Measurements from ENCODE around the gene RBM19. TPM values are rescaled to one million over a fixed set of nuclear protein-coding genes. Genes with fewer than 3 reads are reported as not detected.

Gene RBM19
- total RNA-seq, 2 donors from 2014 or later, result 38.6 to 43.1 TPM

DNA sequence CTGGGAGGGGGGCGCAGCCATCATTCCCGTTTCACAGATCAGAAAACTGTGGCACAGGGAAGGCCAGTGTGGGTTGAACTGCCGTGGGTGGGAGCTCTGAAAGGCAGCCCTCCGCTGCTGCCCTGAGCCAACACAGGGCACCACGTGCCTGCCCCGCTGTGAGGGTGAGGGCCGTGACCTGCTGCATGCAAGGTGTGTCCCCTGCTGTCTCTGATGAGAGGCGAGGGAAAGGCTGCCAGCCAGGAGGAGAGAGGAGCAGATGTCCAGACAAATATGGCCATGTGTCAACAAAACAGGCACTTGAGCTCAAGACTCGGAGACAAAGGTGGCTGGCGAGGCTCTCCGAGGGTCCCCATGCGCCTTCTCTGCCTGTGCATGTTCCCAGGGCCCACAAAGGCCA, 108.8 kb downstream of the RBM19 start:
- H3K27ac ChIP-seq (ENCODE audit: low read depth, low read length), result peak overlapping the region; percentile 33
- H3K27me3 ChIP-seq (ENCODE audit: control insufficient read depth, insufficient read depth, low read length, poor library complexity, severe bottlenecking), result no peaks in the 10 kb centered on the region
- Mint-ChIP-seq H3K4me1 (peaks cover 46% of the 10 kb centered on the region), H3K27ac (no peak overlapping the region), H3K9me3 (no peaks in the 10 kb centered on the region), H3K4me3 (no peak overlapping the region), H3K36me3 (ENCODE audit: low read depth) (peaks cover 15% of the 10 kb centered on the region), H3K27me3 (ENCODE audit: insufficient read depth) (no peaks in the 10 kb centered on the region)
- TF ChIP-seq CTCF (conservative IDR thresholded peaks at IDR 0.05), result no peak
- H3K9me3 ChIP-seq (ENCODE audit: control insufficient read depth, low read length), result no peaks in the 10 kb centered on the region
- no peak for DNase-seq
- H3K4me1 ChIP-seq (ENCODE audit: control insufficient read depth, insufficient read depth, low read length), result peaks cover 31% of the 10 kb centered on the region
- H3K9ac ChIP-seq (ENCODE audit: extremely low read depth, low read length, poor library complexity, severe bottlenecking), result no peak overlapping the region
- no peak overlapping the region for H3K4me3 ChIP-seq (ENCODE audit: low read length)
- 90 to 93% methylated on average over 8 to 12 of the region's 12 CpGs for WGBS, 2 experiments (ENCODE audit: insufficient coverage in 1 of 2, insufficient read length in 1 of 2)
- no peaks in the 10 kb centered on the region for H3K36me3 ChIP-seq (ENCODE audit: control insufficient read depth, insufficient read depth, low read length)

DNA sequence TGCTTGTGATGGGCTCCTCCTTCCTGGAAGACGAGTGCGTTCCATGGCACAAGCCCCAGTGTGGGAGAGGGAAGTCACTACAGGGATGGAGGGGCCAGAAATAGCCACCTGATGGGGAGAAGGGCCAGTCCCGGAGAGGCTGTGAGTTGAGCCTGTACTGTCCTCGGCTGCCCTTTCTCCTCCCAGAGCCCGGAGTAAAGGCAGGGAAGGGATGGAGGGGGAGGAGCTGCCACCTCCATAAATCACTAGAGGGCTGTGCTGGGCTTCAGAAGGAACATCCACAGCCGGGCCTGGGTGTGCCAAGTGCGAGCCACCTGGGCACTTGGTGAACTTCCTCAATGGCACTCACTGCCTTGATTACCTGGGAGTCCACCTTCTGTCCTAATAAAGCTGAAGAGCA, 110.1 kb downstream of the RBM19 start:
- DNase-seq, result no peak
- Histone ChIP-seq H3K9me3 (ENCODE audit: control insufficient read depth, low read length) (no peaks in the 10 kb centered on the region), H3K4me3 (ENCODE audit: low read length) (no peak overlapping the region), H3K4me1 (ENCODE audit: control insufficient read depth, insufficient read depth, low read length) (peaks cover 23% of the 10 kb centered on the region), H3K27me3 (ENCODE audit: control insufficient read depth, insufficient read depth, low read length, poor library complexity, severe bottlenecking) (no peaks in the 10 kb centered on the region), H3K36me3 (ENCODE audit: control insufficient read depth, insufficient read depth, low read length) (no peaks in the 10 kb centered on the region), H3K27ac (ENCODE audit: low read depth, low read length) (no peak overlapping the region), H3K9ac (ENCODE audit: extremely low read depth, low read length, poor library complexity, severe bottlenecking) (no peak overlapping the region)
- Mint-ChIP-seq H3K36me3 (ENCODE audit: low read depth) (peaks cover 15% of the 10 kb centered on the region), H3K27me3 (ENCODE audit: insufficient read depth) (no peaks in the 10 kb centered on the region), H3K9me3 (no peaks in the 10 kb centered on the region), H3K4me3 (no peak overlapping the region), H3K4me1 (peaks cover 38% of the 10 kb centered on the region), H3K27ac (no peak overlapping the region)
- WGBS, 2 experiments (ENCODE audit: insufficient coverage in 1 of 2, insufficient read length in 1 of 2), result 89 to 96% methylated on average over 4 to 7 of the region's 7 CpGs
- no peak for TF ChIP-seq CTCF (conservative IDR thresholded peaks at IDR 0.05)

DNA sequence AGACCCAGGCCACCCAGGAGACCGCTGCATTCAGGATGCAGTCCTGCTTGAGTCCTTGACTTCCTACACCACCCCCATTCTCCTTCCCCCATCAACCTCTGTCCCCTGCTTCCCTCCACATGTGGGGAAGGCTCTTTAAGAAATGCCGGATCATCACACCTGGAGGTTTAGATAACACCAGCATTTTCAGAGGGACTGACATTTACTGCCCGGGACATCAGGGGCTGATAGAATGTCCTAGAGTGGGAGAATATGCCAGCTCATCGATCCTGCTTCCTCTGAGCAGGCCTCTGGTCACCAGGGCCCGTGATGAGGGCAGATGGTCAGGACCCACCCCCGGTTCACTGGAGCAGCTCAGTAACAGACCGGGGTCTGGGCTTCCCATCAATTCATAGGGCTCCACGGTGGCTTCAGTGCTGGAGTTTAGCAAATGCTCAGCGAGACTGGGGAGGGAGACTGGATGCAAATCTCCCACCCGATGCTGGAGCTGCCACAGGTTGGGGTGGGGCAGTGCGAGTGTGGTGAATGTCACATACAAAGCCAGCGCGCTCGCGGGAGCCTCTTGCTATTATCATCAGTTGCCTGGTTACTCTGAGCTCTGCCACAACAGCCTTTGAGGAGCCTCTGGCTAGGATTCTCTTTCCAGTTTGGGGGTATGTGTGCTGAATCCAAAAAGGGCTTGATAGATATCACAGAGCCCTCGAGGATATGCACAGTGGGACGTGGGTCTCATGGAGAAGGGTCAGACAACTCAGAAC, 111.6 kb downstream of the RBM19 start:
- no peak for TF ChIP-seq CTCF (conservative IDR thresholded peaks at IDR 0.05)
- Mint-ChIP-seq H3K27ac (peak overlapping the region; percentile 66), H3K36me3 (ENCODE audit: low read depth) (peaks cover 15% of the 10 kb centered on the region), H3K27me3 (ENCODE audit: insufficient read depth) (no peaks in the 10 kb centered on the region), H3K4me1 (peaks cover 31% of the 10 kb centered on the region), H3K9me3 (no peaks in the 10 kb centered on the region), H3K4me3 (no peak overlapping the region)
- WGBS, 2 experiments (ENCODE audit: insufficient coverage in 1 of 2, insufficient read length in 1 of 2), result 88 to 91% methylated on average over 13 to 17 of the region's 17 CpGs
- DNase-seq, result no peak
- Histone ChIP-seq H3K36me3 (ENCODE audit: control insufficient read depth, insufficient read depth, low read length) (no peaks in the 10 kb centered on the region), H3K27ac (ENCODE audit: low read depth, low read length) (no peak overlapping the region), H3K9me3 (ENCODE audit: control insufficient read depth, low read length) (no peaks in the 10 kb centered on the region), H3K4me1 (ENCODE audit: control insufficient read depth, insufficient read depth, low read length) (peaks cover 15% of the 10 kb centered on the region), H3K27me3 (ENCODE audit: control insufficient read depth, insufficient read depth, low read length, poor library complexity, severe bottlenecking) (no peaks in the 10 kb centered on the region), H3K9ac (ENCODE audit: extremely low read depth, low read length, poor library complexity, severe bottlenecking) (no peak overlapping the region), H3K4me3 (ENCODE audit: low read length) (no peak overlapping the region)
